Caco-2 (cell line): Measurements from ENCODE around the gene SMIM38. TPM values are rescaled to one million over a fixed set of nuclear protein-coding genes. Genes with fewer than 3 reads are reported as not detected.

ENCODE experiments used
- BruUV-seq: library from RNA; stranded (reverse); fragments of 400-500 nt; replicated peaks from 2 replicates; lab custom pipeline; 2021; lab: Mats Ljungman, UMichigan
- CTCF ChIA-PET: fragments of 300-600 bp; sonication (Branson Sonifier 250); formaldehyde crosslinking; loops from one replicate; lab custom pipeline; 2022; ENCODE audit warnings: antibody characterized with exemption; lab: Charles Lee
- POLR2A ChIA-PET: fragments of 300-600 bp; sonication (Branson Sonifier 250); formaldehyde crosslinking; loops from one replicate; lab custom pipeline; 2022; ENCODE audit warnings: antibody characterized with exemption; lab: Charles Lee
- DNase-seq, 2 experiments: peaks; one replicate each; pipeline versions ENCODE4 v3.0.0 to v3.0.0-alpha.2; 2020 to 2022
- H3K27me3 ChIP-seq: replicated peaks from 2 replicates; pipeline ENCODE4 v1.6.0; 2011; ENCODE audit warnings: low read length; ENCODE audit not compliant: control insufficient read depth, insufficient read depth
- H3K36me3 ChIP-seq: 2 replicates; pipeline ENCODE4 v1.5.1; 2011; ENCODE audit warnings: low read length; ENCODE audit not compliant: control insufficient read depth, insufficient read depth
- H3K4me1 ChIP-seq: fragments of 250-450 bp; sonication (Bioruptor Pico); 2 replicates; pipeline ENCODE4 v1.5.1; 2020; ENCODE audit warnings: mild to moderate bottlenecking
- H3K4me3 ChIP-seq: 2 replicates; pipeline ENCODE4 v1.5.1; 2011; ENCODE audit warnings: low read depth, mild to moderate bottlenecking, control low read depth, low read length
- H3K9me3 ChIP-seq: fragments of 250-450 bp; sonication (Bioruptor Pico); 2 replicates; pipeline ENCODE4 v1.5.1; 2020; ENCODE audit warnings: mild to moderate bottlenecking, moderate library complexity
- H3K27ac Mint-ChIP-seq: one replicate; pipeline ENCODE4 v1.8.0; 2022; ENCODE audit warnings: mixed read lengths; ENCODE audit not compliant: unreplicated experiment
- H3K27me3 Mint-ChIP-seq: one replicate; pipeline ENCODE4 v1.8.0; 2022; ENCODE audit warnings: mixed read lengths; ENCODE audit not compliant: insufficient read depth, unreplicated experiment
- H3K36me3 Mint-ChIP-seq: one replicate; pipeline ENCODE4 v1.8.0; 2022; ENCODE audit warnings: mild to moderate bottlenecking, mixed read lengths; ENCODE audit not compliant: insufficient read depth, unreplicated experiment
- H3K4me1 Mint-ChIP-seq: one replicate; pipeline ENCODE4 v1.8.0; 2022; ENCODE audit warnings: low read depth, mixed read lengths; ENCODE audit not compliant: unreplicated experiment
- H3K4me3 Mint-ChIP-seq: one replicate; pipeline ENCODE4 v1.8.0; 2022; ENCODE audit warnings: mild to moderate bottlenecking, moderate library complexity, mixed read lengths; ENCODE audit not compliant: unreplicated experiment
- H3K9me3 Mint-ChIP-seq: one replicate; pipeline ENCODE4 v1.8.0; 2022; ENCODE audit warnings: mixed read lengths; ENCODE audit not compliant: unreplicated experiment
- CTCF ChIP-seq, 2 experiments: fragments of 200-600 bp in 1 of 2; IDR thresholded peaks; 1 replicate in 1 of 2; 2 replicates in 1 of 2; pipeline versions ENCODE4 v1.5.1 to v1.8.0; 2011 to 2022; ENCODE audit warnings: antibody characterized with exemption in 1 of 2, control low read depth in 1 of 2, inconsistent platforms in 1 of 2, low read depth in 1 of 2, low read length in 1 of 2, mild to moderate bottlenecking in 1 of 2, moderate library complexity in 1 of 2; ENCODE audit not compliant: insufficient read depth in 1 of 2, severe bottlenecking in 1 of 2, unreplicated experiment in 1 of 2
- intact Hi-C: fragments of 100-400 bp; cut with micrococcal nuclease; formaldehyde crosslinking; loops from one replicate; pipeline ENCODE4 v1.10.0; 2022; ENCODE audit not compliant: unreplicated experiment
- total RNA-seq: library from RNA; stranded (reverse); gene quantifications from 2 replicates; pipeline ENCODE4 v1.2.3, GENCODE V29; 2022

Gene SMIM38
- total RNA-seq, 1 experiment from 2014 or later: 0.66 TPM

GRCh38 chr11:69160296-69161116, 4.8 kb downstream of the SMIM38 start:
- Mint-ChIP-seq H3K27ac (no peak overlapping the region), H3K36me3 (peaks cover 5% of the 10 kb centered on the region), H3K27me3 (no peaks in the 10 kb centered on the region), H3K4me3 (no peak overlapping the region), H3K9me3 (peaks cover 18% of the 10 kb centered on the region), H3K4me1 (peaks cover 13% of the 10 kb centered on the region)
- no peaks in the 10 kb centered on the region for H3K36me3 ChIP-seq
- no TSS peak for BruUV-seq
- H3K27me3 ChIP-seq: no peaks in the 10 kb centered on the region
- peak in 1 of 2 experiments; percentile 27 for DNase-seq
- POLR2A ChIA-PET: no interaction called here
- no peak for TF ChIP-seq CTCF (IDR thresholded peaks at IDR 0.05; ENCODE audit: insufficient read depth in 1 of 2, low read depth in 1 of 2, low read length in 1 of 2, severe bottlenecking in 1 of 2, unreplicated experiment in 1 of 2)
- no peak overlapping the region for H3K4me3 ChIP-seq
- CTCF ChIA-PET: interaction anchor here (0.7 to 1.0 kb wide), 3 partner anchors 29 to 402 kb away, joined by 3 read pairs; no protein-coding TSS in a partner anchor
- H3K4me1 ChIP-seq: peaks cover 19% of the 10 kb centered on the region
- intact Hi-C loops: no loop called here
- peaks cover 16% of the 10 kb centered on the region; the same call in 1 of the 2 replicates for H3K9me3 ChIP-seq

GRCh38 chr11:69161117-69161407, 5.3 kb downstream of the SMIM38 start:
- DNase-seq: peak in 1 of 2 experiments; percentile 14

GRCh38 chr11:69162505-69162904, 6.8 kb downstream of the SMIM38 start:
- Mint-ChIP-seq H3K9me3 (peaks cover 18% of the 10 kb centered on the region), H3K27ac (no peak overlapping the region), H3K27me3 (no peaks in the 10 kb centered on the region), H3K36me3 (peaks cover 5% of the 10 kb centered on the region), H3K4me3 (no peak overlapping the region), H3K4me1 (no peaks in the 10 kb centered on the region)
- H3K4me3 ChIP-seq: no peak overlapping the region
- no peak for DNase-seq
- intact Hi-C loops: no loop called here
- BruUV-seq: no TSS peak
- H3K36me3 ChIP-seq: no peaks in the 10 kb centered on the region
- peaks cover 2% of the 10 kb centered on the region; the same call in 1 of the 2 replicates for H3K4me1 ChIP-seq
- no peak for TF ChIP-seq CTCF (IDR thresholded peaks at IDR 0.05; ENCODE audit: insufficient read depth in 1 of 2, low read depth in 1 of 2, low read length in 1 of 2, severe bottlenecking in 1 of 2, unreplicated experiment in 1 of 2)
- POLR2A ChIA-PET: no interaction called here
- H3K9me3 ChIP-seq: peaks cover 16% of the 10 kb centered on the region; the same call in 1 of the 2 replicates
- no peaks in the 10 kb centered on the region for H3K27me3 ChIP-seq
- CTCF ChIA-PET: no interaction called here

More at GRCh38 chr11:69161117-69161407, 5.3 kb downstream of the SMIM38 start:
- no TSS peak for BruUV-seq
- no peak overlapping the region for H3K4me3 ChIP-seq
- H3K27me3 ChIP-seq: no peaks in the 10 kb centered on the region
- H3K9me3 Mint-ChIP-seq: peaks cover 18% of the 10 kb centered on the region
- intact Hi-C loops: no loop called here
- peaks cover 7% of the 10 kb centered on the region for H3K4me1 Mint-ChIP-seq
- H3K4me1 ChIP-seq: peaks cover 16% of the 10 kb centered on the region
- ChIA-PET POLR2A (no interaction called here), CTCF (interaction anchor here (1.0 kb wide), 1 partner anchor 29 kb away, joined by 3 read pairs; no protein-coding TSS in a partner anchor)
- no peaks in the 10 kb centered on the region for H3K36me3 ChIP-seq
- no peaks in the 10 kb centered on the region for H3K27me3 Mint-ChIP-seq
- H3K9me3 ChIP-seq: peaks cover 16% of the 10 kb centered on the region; the same call in 1 of the 2 replicates
- H3K36me3 Mint-ChIP-seq: peaks cover 5% of the 10 kb centered on the region
- H3K27ac Mint-ChIP-seq: no peak overlapping the region
- no peak overlapping the region for H3K4me3 Mint-ChIP-seq
- TF ChIP-seq CTCF (IDR thresholded peaks at IDR 0.05; ENCODE audit: insufficient read depth in 1 of 2, low read depth in 1 of 2, low read length in 1 of 2, severe bottlenecking in 1 of 2, unreplicated experiment in 1 of 2): no peak
